Kidney (tissue), 14 donors: ENCODE results near the gene FCAMR. TPM values are rescaled to one million over a fixed set of nuclear protein-coding genes. Genes with fewer than 3 reads are reported as not detected.

Experiments used
- DNase-seq, 5 donors: peaks; one replicate each; pipeline ENCODE4 v3.0.0-alpha.2; 2013 to 2020
- FAIRE-seq: peaks from 2 replicates; lab custom pipeline; 2012; peaks lifted over from hg19 to GRCh38; lab: Jason Lieb, UNC
- H3K27ac ChIP-seq, 2 donors: one replicate each; pipeline ENCODE4 v1.7.0; 2013; ENCODE audit warnings: low read depth in 2 of 2, low read length in 2 of 2, inconsistent platforms in 1 of 2
- H3K27me3 ChIP-seq: one replicate; pipeline ENCODE4 v1.7.1; 2013; ENCODE audit warnings: low read length, inconsistent platforms; ENCODE audit not compliant: control insufficient read depth, insufficient read depth
- H3K36me3 ChIP-seq, 3 donors: one replicate each; pipeline versions ENCODE4 v1.7.0 to v1.7.1; 2013; ENCODE audit warnings: low read length in 3 of 3, control low read depth in 1 of 3, inconsistent platforms in 1 of 3; ENCODE audit not compliant: insufficient read depth in 3 of 3, control insufficient read depth in 2 of 3
- H3K4me1 ChIP-seq, 3 donors: one replicate each; pipeline versions ENCODE4 v1.7.0 to v1.7.1; 2013; ENCODE audit warnings: low read length in 3 of 3, inconsistent platforms in 1 of 3, low read depth in 1 of 3; ENCODE audit not compliant: control insufficient read depth in 2 of 3, insufficient read depth in 2 of 3
- H3K4me3 ChIP-seq, 3 donors: one replicate each; pipeline versions ENCODE4 v1.7.0 to v1.8.1; 2013; ENCODE audit warnings: low read length in 3 of 3, control low read depth in 1 of 3, inconsistent platforms in 1 of 3
- H3K9ac ChIP-seq, 3 donors: one replicate each; pipeline versions ENCODE4 v1.7.0 to v1.7.1; 2013; ENCODE audit warnings: low read length in 3 of 3, control low read depth in 1 of 3, inconsistent platforms in 1 of 3
- H3K9me3 ChIP-seq, 3 donors: one replicate each; pipeline versions ENCODE4 v1.7.0 to v1.7.1; 2013; ENCODE audit warnings: low read length in 3 of 3, control low read depth in 1 of 3, inconsistent platforms in 1 of 3; ENCODE audit not compliant: control insufficient read depth in 2 of 3, insufficient read depth in 1 of 3
- intact Hi-C: fragments of 100-400 bp; cut with DNase I; formaldehyde crosslinking; loops from one replicate; pipeline ENCODE4 v1.11.1; 2022
- polyA plus RNA-seq: library from polyadenylated mRNA; stranded (reverse); fragments of 350-450 nt; fragmentation: Illumina TruSeq; extraction: RNeasy Lipid Tissue Mini Kit (QIAGEN cat#74804); gene quantifications from one replicate; pipeline ENCODE4 v1.2.3, GENCODE V29; 2014; ENCODE audit warnings: low read depth, low replicate concordance; ENCODE audit not compliant: insufficient read depth
- total RNA-seq: library from RNA; stranded (reverse); fragmentation: NEBNext Ultra II Directional; extraction: Animal tissue kit (Norgen Biotek cat#: 25700); gene quantifications from one replicate; pipeline ENCODE4 v1.2.1, GENCODE V29; 2021
- TF ChIP-seq, protein P1 (sequence below): IDR thresholded peaks from 3 replicates; pipeline ENCODE4 v1.5.1; 2012; ENCODE audit warnings: mild to moderate bottlenecking, moderate library complexity, borderline replicate concordance; ENCODE audit not compliant: insufficient read depth; ENCODE audit errors: extremely low read depth
- donor health status: control.
- donor health status: control.
- donor health status: control.
- donor health status: control.
- donor health status: control.
- donor health status: DM: yes; HTN: yes; CAD: no.
- donor health status: Normal renal cell carcinoma (clear cell type).

FCAMR gene
- total and polyA plus RNA-seq, 2 donors from 2014 or later, result 1.8 to 34.6 TPM

- DNase-seq, result no peak
- H3K27ac ChIP-seq, result no peak overlapping the region
- intact Hi-C loops, result no loop called here
- TF ChIP-seq, protein P1, sequence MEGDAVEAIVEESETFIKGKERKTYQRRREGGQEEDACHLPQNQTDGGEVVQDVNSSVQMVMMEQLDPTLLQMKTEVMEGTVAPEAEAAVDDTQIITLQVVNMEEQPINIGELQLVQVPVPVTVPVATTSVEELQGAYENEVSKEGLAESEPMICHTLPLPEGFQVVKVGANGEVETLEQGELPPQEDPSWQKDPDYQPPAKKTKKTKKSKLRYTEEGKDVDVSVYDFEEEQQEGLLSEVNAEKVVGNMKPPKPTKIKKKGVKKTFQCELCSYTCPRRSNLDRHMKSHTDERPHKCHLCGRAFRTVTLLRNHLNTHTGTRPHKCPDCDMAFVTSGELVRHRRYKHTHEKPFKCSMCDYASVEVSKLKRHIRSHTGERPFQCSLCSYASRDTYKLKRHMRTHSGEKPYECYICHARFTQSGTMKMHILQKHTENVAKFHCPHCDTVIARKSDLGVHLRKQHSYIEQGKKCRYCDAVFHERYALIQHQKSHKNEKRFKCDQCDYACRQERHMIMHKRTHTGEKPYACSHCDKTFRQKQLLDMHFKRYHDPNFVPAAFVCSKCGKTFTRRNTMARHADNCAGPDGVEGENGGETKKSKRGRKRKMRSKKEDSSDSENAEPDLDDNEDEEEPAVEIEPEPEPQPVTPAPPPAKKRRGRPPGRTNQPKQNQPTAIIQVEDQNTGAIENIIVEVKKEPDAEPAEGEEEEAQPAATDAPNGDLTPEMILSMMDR, result no peak
- FAIRE-seq, result no peak
- H3K4me1 ChIP-seq, result peaks cover 0 to 9% (median 8%) of the 10 kb centered on the region in 3 donors
- no peak overlapping the region for H3K4me3 ChIP-seq
- H3K27me3 ChIP-seq, result no peaks in the 10 kb centered on the region
- no peaks in the 10 kb centered on the region for H3K9me3 ChIP-seq
- H3K36me3 ChIP-seq, result peaks cover 0 to 2% (median 0%) of the 10 kb centered on the region in 3 donors
- no peak overlapping the region for H3K9ac ChIP-seq
Measured at GRCh38 chr1:206963119-206963712, 7.0 kb downstream of the FCAMR start.

DNA sequence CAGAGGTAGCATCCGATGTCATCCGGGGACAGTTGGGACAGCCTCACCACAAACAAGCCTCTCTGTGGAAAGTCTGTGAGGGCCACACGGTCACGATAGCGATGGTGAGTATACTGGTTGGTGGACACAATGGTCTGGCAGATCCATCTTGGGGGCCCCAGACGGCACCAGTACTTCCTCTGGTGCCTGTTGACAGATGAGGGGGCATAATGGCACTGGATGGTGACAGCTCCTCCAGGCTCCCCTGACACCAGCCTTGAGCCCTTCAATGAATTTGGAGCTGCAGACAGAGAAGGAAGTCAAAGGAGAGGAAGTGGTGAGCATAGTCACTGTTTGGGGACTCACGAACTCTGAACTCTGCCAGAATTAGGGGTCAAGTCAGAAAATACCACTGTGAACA, 8.0 kb downstream of the FCAMR start:
- intact Hi-C loops, result no loop called here
- no peak for FAIRE-seq
- TF ChIP-seq, protein P1, result no peak

GRCh38 chr1:206961668-206962067, 8.6 kb downstream of the FCAMR start:
- H3K4me3 ChIP-seq, result no peak overlapping the region
- H3K27me3 ChIP-seq, result no peaks in the 10 kb centered on the region
- TF ChIP-seq, protein P1, result no peak
- DNase-seq (no peak), FAIRE-seq (no peak)
- H3K9ac ChIP-seq, result no peak overlapping the region
- no peaks in the 10 kb centered on the region for H3K9me3 ChIP-seq
- H3K27ac ChIP-seq, result no peak overlapping the region
- peaks cover 0 to 2% (median 0%) of the 10 kb centered on the region in 3 donors for H3K36me3 ChIP-seq
- intact Hi-C loops, result no loop called here
- peaks cover 0 to 3% (median 1%) of the 10 kb centered on the region in 3 donors for H3K4me1 ChIP-seq

More for the DNA sequence above, 8.0 kb downstream of the FCAMR start:
- Histone ChIP-seq H3K27ac (no peak overlapping the region), H3K36me3 (peaks cover 0 to 2% (median 0%) of the 10 kb centered on the region in 3 donors), H3K4me1 (peaks cover 0 to 9% (median 6%) of the 10 kb centered on the region in 3 donors), H3K27me3 (no peaks in the 10 kb centered on the region), H3K9me3 (no peaks in the 10 kb centered on the region), H3K4me3 (no peak overlapping the region), H3K9ac (no peak overlapping the region)
- no peak for DNase-seq
